ENCODE measurements around the gene IL13. TPM values are rescaled to one million over a fixed set of nuclear protein-coding genes. Genes with fewer than 3 reads are reported as not detected.

IL13 gene
- total and polyA plus RNA-seq, 2 donors (not counting 3 experiments of a cell fraction or from before 2014, with no cell fraction given): 0.06 TPM; not detected in 1

GRCh38 chr5:132681476-132681831 lies 23.5 kb downstream of the IL13 start:
- H3K4me1 ChIP-seq (ENCODE audit: control insufficient read depth, extremely low read depth, insufficient read depth, low read length): peaks cover 7% of the 10 kb centered on the region
- intact Hi-C loops (cut with micrococcal nuclease): no loop called here
- dilution Hi-C loops (cut with MboI; ENCODE audit: extremely low pct_ligation_motif_present, low sequenced_read_pairs): no loop called here
- no peak for TF ChIP-seq EZH2 (IDR thresholded peaks at IDR 0.05; ENCODE audit: borderline replicate concordance, low read depth, low read length, severe bottlenecking)
- TF ChIP-seq CTCF (IDR thresholded peaks at IDR 0.05; ENCODE audit: extremely low read depth in 1 of 2, insufficient read depth in 1 of 2, low read depth in 1 of 2, low read length in 2 of 2): no peak
- no peak for TF ChIP-seq GATA2 (IDR thresholded peaks at IDR 0.05; ENCODE audit: insufficient read depth, insufficient read length, low read depth, low read length)
- no peak for FAIRE-seq
- no peak overlapping the region for H3K4me2 ChIP-seq (ENCODE audit: insufficient read depth, low read length)
- no peak for DNase-seq (ENCODE audit: low read depth, low spot score)
- no peaks in the 10 kb centered on the region for H4K20me1 ChIP-seq (replicated peaks; ENCODE audit: control insufficient read depth, extremely low read depth, insufficient read depth, low read length)
- no peaks in the 10 kb centered on the region for H3K9me3 ChIP-seq (replicated peaks; ENCODE audit: control insufficient read depth, insufficient read depth, low read length)
- POLR2A ChIA-PET: no interaction called here
- H2AFZ ChIP-seq (ENCODE audit: low read depth, low read length): no peak overlapping the region
- no peak overlapping the region for H3K27ac ChIP-seq (ENCODE audit: insufficient read depth, low read depth, low read length)
- H3K4me3 ChIP-seq (replicated peaks in 1 of 3; ENCODE audit: insufficient read depth in 1 of 3, low read depth in 1 of 3, low read length in 3 of 3): no peak overlapping the region
- H3K79me2 ChIP-seq (ENCODE audit: control insufficient read depth, insufficient read depth, low read length): no peaks in the 10 kb centered on the region
- H3K36me3 ChIP-seq (ENCODE audit: control insufficient read depth in 2 of 2, extremely low read depth in 1 of 2, insufficient read depth in 2 of 2, low read length in 2 of 2): no peaks in the 10 kb centered on the region
- no peak overlapping the region for H3K9ac ChIP-seq (replicated peaks; ENCODE audit: extremely low read depth, insufficient read depth, low read length)
- H3K9me1 ChIP-seq (replicated peaks; ENCODE audit: control insufficient read depth, extremely low read depth, insufficient read depth, low read length): no peaks in the 10 kb centered on the region
- BruUV-seq (replicated peaks): no TSS peak
- CTCF ChIA-PET: interaction anchor here (1.1 kb wide), 1 partner anchor 21 kb away, joined by 3 read pairs; no protein-coding TSS in a partner anchor
- no peaks in the 10 kb centered on the region for H3K27me3 ChIP-seq (ENCODE audit: control insufficient read depth in 2 of 2, insufficient read depth in 2 of 2, low read length in 2 of 2)

GRCh38 chr5:132681983-132682382 lies 24.0 kb downstream of the IL13 start:
- H3K4me3 ChIP-seq (replicated peaks in 1 of 3; ENCODE audit: insufficient read depth in 1 of 3, low read depth in 1 of 3, low read length in 3 of 3): no peak overlapping the region
- no TSS peak for BruUV-seq (replicated peaks)
- H3K79me2 ChIP-seq (ENCODE audit: control insufficient read depth, insufficient read depth, low read length): no peaks in the 10 kb centered on the region
- H3K9me1 ChIP-seq (replicated peaks; ENCODE audit: control insufficient read depth, extremely low read depth, insufficient read depth, low read length): no peaks in the 10 kb centered on the region
- no peak overlapping the region for H3K27ac ChIP-seq (ENCODE audit: insufficient read depth, low read depth, low read length)
- H3K27me3 ChIP-seq (ENCODE audit: control insufficient read depth in 2 of 2, insufficient read depth in 2 of 2, low read length in 2 of 2): no peaks in the 10 kb centered on the region
- no peak overlapping the region for H3K4me2 ChIP-seq (ENCODE audit: insufficient read depth, low read length)
- H4K20me1 ChIP-seq (replicated peaks; ENCODE audit: control insufficient read depth, extremely low read depth, insufficient read depth, low read length): no peaks in the 10 kb centered on the region
- dilution Hi-C loops (cut with MboI; ENCODE audit: extremely low pct_ligation_motif_present, low sequenced_read_pairs): no loop called here
- TF ChIP-seq MAX (IDR thresholded peaks at IDR 0.05; ENCODE audit: insufficient read depth, insufficient read length): no peak
- TF ChIP-seq POLR2A (IDR thresholded peaks at IDR 0.05; ENCODE audit: low read depth, low read length): no peak
- TF ChIP-seq GATA2 (IDR thresholded peaks at IDR 0.05; ENCODE audit: insufficient read depth, insufficient read length, low read depth, low read length): no peak
- TF ChIP-seq CTCF (IDR thresholded peaks at IDR 0.05; ENCODE audit: extremely low read depth in 1 of 2, insufficient read depth in 1 of 2, low read depth in 1 of 2, low read length in 2 of 2): no peak
- TF ChIP-seq POLR2AphosphoS5 (IDR thresholded peaks at IDR 0.05; ENCODE audit: insufficient read depth, low read depth, low read length): no peak
- peaks cover 5% of the 10 kb centered on the region for H3K4me1 ChIP-seq (ENCODE audit: control insufficient read depth, extremely low read depth, insufficient read depth, low read length)
- intact Hi-C loops (cut with micrococcal nuclease): no loop called here
- no peak overlapping the region for H2AFZ ChIP-seq (ENCODE audit: low read depth, low read length)
- FAIRE-seq (no peak), DNase-seq (ENCODE audit: low read depth, low spot score) (no peak)
- H3K9me3 ChIP-seq (replicated peaks; ENCODE audit: control insufficient read depth, insufficient read depth, low read length): no peaks in the 10 kb centered on the region
- CTCF ChIA-PET: interaction anchor here (1.1 kb wide), 1 partner anchor 21 kb away, joined by 3 read pairs; no protein-coding TSS in a partner anchor
- no peak overlapping the region for H3K9ac ChIP-seq (replicated peaks; ENCODE audit: extremely low read depth, insufficient read depth, low read length)
- H3K36me3 ChIP-seq (ENCODE audit: control insufficient read depth in 2 of 2, extremely low read depth in 1 of 2, insufficient read depth in 2 of 2, low read length in 2 of 2): no peaks in the 10 kb centered on the region
- POLR2A ChIA-PET: no interaction called here
